Calu3 (cell line): ENCODE data around the gene ASTE1. TPM values are rescaled to one million over a fixed set of nuclear protein-coding genes. Genes with fewer than 3 reads are reported as not detected.

Experiments used
- BruUV-seq: library from RNA; stranded (reverse); fragments of 400-500 nt; replicated peaks from 2 replicates; lab custom pipeline; 2021; lab: Mats Ljungman, UMichigan
- CTCF ChIA-PET: fragments of 300-600 bp; sonication (Branson Sonifier 250); formaldehyde crosslinking; loops from one replicate; lab custom pipeline; 2022; ENCODE audit warnings: antibody characterized with exemption; lab: Charles Lee
- DNase-seq: peaks from one replicate; pipeline ENCODE4 v3.0.0; 2022
- H3K27ac Mint-ChIP-seq: one replicate; pipeline ENCODE4 v1.8.0; 2022; ENCODE audit warnings: mixed read lengths; ENCODE audit not compliant: unreplicated experiment
- H3K27me3 Mint-ChIP-seq: one replicate; pipeline ENCODE4 v1.8.0; 2022; ENCODE audit warnings: mixed read lengths; ENCODE audit not compliant: unreplicated experiment
- H3K36me3 Mint-ChIP-seq: one replicate; pipeline ENCODE4 v1.8.0; 2022; ENCODE audit warnings: mild to moderate bottlenecking, moderate library complexity, mixed read lengths; ENCODE audit not compliant: insufficient read depth, unreplicated experiment
- H3K4me1 Mint-ChIP-seq: one replicate; pipeline ENCODE4 v1.8.0; 2022; ENCODE audit warnings: mild to moderate bottlenecking, low read depth, mixed read lengths; ENCODE audit not compliant: unreplicated experiment
- H3K4me3 Mint-ChIP-seq: one replicate; pipeline ENCODE4 v1.8.0; 2022; ENCODE audit warnings: mild to moderate bottlenecking, low read depth, moderate library complexity, mixed read lengths; ENCODE audit not compliant: unreplicated experiment
- H3K9me3 Mint-ChIP-seq: one replicate; pipeline ENCODE4 v1.8.0; 2022; ENCODE audit warnings: low read depth, mixed read lengths; ENCODE audit not compliant: unreplicated experiment
- CTCF ChIP-seq: fragments of 200-600 bp; IDR thresholded peaks from one replicate; pipeline ENCODE4 v1.8.0; 2022; ENCODE audit warnings: antibody characterized with exemption; ENCODE audit not compliant: unreplicated experiment
- intact Hi-C: fragments of 100-400 bp; cut with micrococcal nuclease; formaldehyde crosslinking; loops from one replicate; pipeline ENCODE4 v1.10.0; 2022; ENCODE audit not compliant: unreplicated experiment
- total RNA-seq: library from RNA; stranded (reverse); gene quantifications from 2 replicates; pipeline ENCODE4 v1.2.3, GENCODE V29; 2022

Gene ASTE1
- total RNA-seq, 1 experiment from 2014 or later: 12.5 TPM

GRCh38 chr3:131072099-131072559 is 45.5 kb upstream of the ASTE1 start:
- no peaks in the 10 kb centered on the region for H3K36me3 Mint-ChIP-seq
- CTCF ChIA-PET: no interaction called here
- intact Hi-C loops: no loop called here
- H3K27me3 Mint-ChIP-seq: no peaks in the 10 kb centered on the region
- TF ChIP-seq CTCF: no peak
- H3K9me3 Mint-ChIP-seq: no peaks in the 10 kb centered on the region
- no peak overlapping the region for H3K27ac Mint-ChIP-seq
- DNase-seq: no peak
- H3K4me3 Mint-ChIP-seq: no peak overlapping the region
- no TSS peak for BruUV-seq
- no peaks in the 10 kb centered on the region for H3K4me1 Mint-ChIP-seq

GRCh38 chr3:131067983-131068382 is 41.4 kb upstream of the ASTE1 start:
- CTCF ChIA-PET: no interaction called here
- Mint-ChIP-seq H3K27ac (no peak overlapping the region), H3K4me3 (no peak overlapping the region), H3K4me1 (no peaks in the 10 kb centered on the region), H3K36me3 (no peaks in the 10 kb centered on the region), H3K9me3 (no peaks in the 10 kb centered on the region), H3K27me3 (no peaks in the 10 kb centered on the region)
- intact Hi-C loops: no loop called here
- TF ChIP-seq CTCF: no peak
- DNase-seq: no peak
- no TSS peak for BruUV-seq

GRCh38 chr3:131053043-131053859 is 26.6 kb upstream of the ASTE1 start:
- H3K36me3 Mint-ChIP-seq: no peaks in the 10 kb centered on the region
- BruUV-seq: no TSS peak
- H3K4me1 Mint-ChIP-seq: no peaks in the 10 kb centered on the region
- intact Hi-C loops: loop anchor here (5.0 kb wide), 1 partner anchor 974 kb away; no protein-coding TSS in a partner anchor
- H3K27me3 Mint-ChIP-seq: no peaks in the 10 kb centered on the region
- no peak overlapping the region for H3K4me3 Mint-ChIP-seq
- H3K27ac Mint-ChIP-seq: no peak overlapping the region
- no peak for DNase-seq
- CTCF ChIA-PET: no interaction called here
- no peak for TF ChIP-seq CTCF
- no peaks in the 10 kb centered on the region for H3K9me3 Mint-ChIP-seq

GRCh38 chr3:131050001-131050400 is 23.4 kb upstream of the ASTE1 start:
- no peak overlapping the region for H3K27ac Mint-ChIP-seq
- intact Hi-C loops: loop anchor here (5.0 kb wide), 1 partner anchor 977 kb away; no protein-coding TSS in a partner anchor
- no TSS peak for BruUV-seq
- DNase-seq: no peak
- no peaks in the 10 kb centered on the region for H3K9me3 Mint-ChIP-seq
- no peaks in the 10 kb centered on the region for H3K36me3 Mint-ChIP-seq
- CTCF ChIA-PET: no interaction called here
- TF ChIP-seq CTCF: no peak
- H3K4me1 Mint-ChIP-seq: no peaks in the 10 kb centered on the region
- no peak overlapping the region for H3K4me3 Mint-ChIP-seq
- H3K27me3 Mint-ChIP-seq: no peaks in the 10 kb centered on the region
